MG63 (cell line): ENCODE data around the gene KAT7. TPM values are rescaled to one million over a fixed set of nuclear protein-coding genes. Genes with fewer than 3 reads are reported as not detected.
A peak's percentile ranks its signal among the peaks of the same experiment; 100 is the strongest.
"Not testable (repeated sequence)": the region's sequence is repeated elsewhere in the genome, so short reads cannot be mapped to it uniquely, and the experiment has no call there.

Source experiments
- DNase-seq: peaks from one replicate; pipeline ENCODE4 v3.0.0-alpha.2; 2020
- H3K27me3 ChIP-seq: fragments of 250-450 bp; sonication (Bioruptor Pico); 2 replicates; pipeline ENCODE4 v1.5.1; 2020; ENCODE audit warnings: mild to moderate bottlenecking, moderate library complexity
- H3K36me3 ChIP-seq: fragments of 250-450 bp; sonication (Bioruptor Pico); 2 replicates; pipeline ENCODE4 v1.5.1; 2020; ENCODE audit warnings: mild to moderate bottlenecking, moderate library complexity
- H3K4me3 ChIP-seq: fragments of 250-450 bp; sonication (Bioruptor Pico); 2 replicates; pipeline ENCODE4 v1.5.1; 2020; ENCODE audit warnings: mild to moderate bottlenecking, moderate library complexity
- H3K9me3 ChIP-seq: fragments of 250-450 bp; sonication (Bioruptor Pico); 2 replicates; pipeline ENCODE4 v1.5.1; 2020; ENCODE audit warnings: mild to moderate bottlenecking, moderate library complexity
- total RNA-seq: library from RNA; depleted of rRNA; stranded (reverse); fragments of >200 nt; shearing (Covaris generic); gene quantifications from 2 replicates; pipeline ENCODE4 v1.2.3, GENCODE V29; 2014; ENCODE audit warnings: low replicate concordance

The KAT7 gene
- total RNA-seq, 1 experiment from 2014 or later, result 31.0 TPM

DNA sequence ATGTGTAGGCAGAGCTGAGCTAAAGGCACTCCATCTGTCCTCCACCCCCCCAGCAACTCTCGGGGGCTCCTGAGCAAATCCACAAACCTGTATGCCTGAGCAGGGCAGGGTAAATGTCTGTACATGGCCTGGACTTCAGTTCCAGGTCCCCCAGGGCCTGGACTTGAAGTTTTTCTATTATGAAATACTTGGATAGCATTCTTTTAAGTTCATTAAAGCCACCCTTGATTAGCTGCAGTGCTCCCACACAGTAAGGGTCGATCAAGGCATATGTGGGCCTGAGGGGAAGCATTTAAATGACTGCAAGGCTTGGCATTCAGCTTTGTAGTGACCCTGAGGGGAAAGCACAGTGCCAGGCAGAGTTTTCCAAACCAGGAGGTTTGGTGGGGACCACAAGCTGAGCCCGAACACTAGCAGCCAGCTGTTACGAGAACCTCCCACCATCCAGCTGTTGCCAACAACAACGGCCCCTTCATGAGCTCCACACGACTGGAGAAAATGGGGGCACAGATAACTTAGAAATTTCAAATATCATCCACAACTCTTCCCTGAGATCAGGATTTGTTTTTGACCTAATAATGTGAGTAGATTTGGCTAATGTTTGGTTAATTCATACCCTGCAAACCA, 31.2 kb upstream of the KAT7 start:
- Histone ChIP-seq H3K36me3 (no peaks in the 10 kb centered on the region), H3K9me3 (no peaks in the 10 kb centered on the region), H3K27me3 (peaks cover 5% of the 10 kb centered on the region), H3K4me3 (no peak overlapping the region)
- no peak for DNase-seq

DNA sequence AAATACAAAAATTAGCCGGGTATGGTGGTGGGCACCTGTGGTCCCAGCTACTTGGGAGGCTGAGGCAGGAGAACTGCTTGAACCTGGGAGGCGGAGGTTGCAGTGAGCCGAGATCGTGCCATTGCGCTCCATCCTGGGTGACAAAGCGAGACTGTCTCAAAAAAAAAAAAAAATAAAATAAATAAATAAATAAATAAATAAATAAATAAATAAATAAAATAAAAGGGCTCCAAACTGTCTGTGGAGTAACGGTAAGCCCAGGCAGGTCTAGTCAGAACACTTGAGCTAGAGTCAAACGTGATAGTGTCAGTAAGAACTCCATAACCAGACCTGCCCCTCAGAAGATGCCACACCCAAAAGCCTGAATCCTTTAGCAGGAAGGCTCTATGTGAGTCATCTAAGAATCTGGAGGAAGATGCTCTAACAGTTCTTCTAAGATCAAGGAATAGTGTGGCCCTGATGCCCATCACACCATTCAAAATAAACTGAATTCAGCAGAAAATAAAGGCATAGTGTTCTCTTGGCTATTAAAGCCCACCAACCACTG, 29.9 kb upstream of the KAT7 start:
- not testable (repeated sequence) for H3K9me3 ChIP-seq, H3K4me3 ChIP-seq, H3K36me3 ChIP-seq, DNase-seq
- H3K27me3 ChIP-seq, result peaks cover 18% of the 10 kb centered on the region

DNA sequence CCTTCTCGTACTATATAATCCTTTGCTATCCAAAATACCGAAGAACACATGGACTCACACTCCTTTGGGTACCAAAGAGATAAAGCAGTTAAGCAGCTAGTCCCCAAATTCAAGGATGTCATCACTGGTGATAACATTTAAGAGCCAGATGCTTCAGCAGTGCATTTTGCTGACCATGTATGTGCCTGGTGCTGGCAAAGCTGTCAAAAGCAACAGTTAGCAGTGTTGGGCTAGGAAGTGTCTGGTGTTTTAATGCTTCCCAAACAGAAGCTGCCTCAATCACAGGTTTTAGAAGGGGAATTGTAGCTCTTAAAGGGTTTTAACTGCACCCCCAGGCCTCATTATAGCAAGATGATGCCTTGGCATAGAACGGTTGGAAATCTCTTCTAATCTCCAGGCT, 29.3 kb upstream of the KAT7 start:
- no peak overlapping the region for H3K4me3 ChIP-seq
- peaks cover 18% of the 10 kb centered on the region for H3K27me3 ChIP-seq
- no peaks in the 10 kb centered on the region for H3K9me3 ChIP-seq
- H3K36me3 ChIP-seq, result no peaks in the 10 kb centered on the region
- DNase-seq, result no peak

DNA sequence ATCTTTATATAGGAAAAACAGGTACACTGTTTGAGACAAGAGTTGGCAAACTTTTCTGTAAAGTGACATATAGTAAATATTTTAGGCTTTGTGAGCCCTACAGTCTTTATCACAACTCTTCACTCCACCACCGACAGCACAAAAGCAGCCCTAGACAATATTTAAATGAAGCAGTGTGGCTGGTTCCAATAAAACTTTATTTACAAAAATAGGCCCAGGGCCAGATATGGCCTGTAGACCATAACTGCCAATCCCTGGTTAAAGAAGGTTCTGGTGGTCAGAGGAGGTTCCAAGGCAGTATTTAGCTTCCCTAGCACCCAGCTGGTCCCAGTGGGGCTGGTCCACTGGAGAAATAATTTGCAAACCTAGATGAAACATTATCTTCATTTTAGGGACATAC, 28.2 kb upstream of the KAT7 start:
- Histone ChIP-seq H3K27me3 (peaks cover 19% of the 10 kb centered on the region), H3K9me3 (no peaks in the 10 kb centered on the region)
- DNase-seq, result no peak

DNA sequence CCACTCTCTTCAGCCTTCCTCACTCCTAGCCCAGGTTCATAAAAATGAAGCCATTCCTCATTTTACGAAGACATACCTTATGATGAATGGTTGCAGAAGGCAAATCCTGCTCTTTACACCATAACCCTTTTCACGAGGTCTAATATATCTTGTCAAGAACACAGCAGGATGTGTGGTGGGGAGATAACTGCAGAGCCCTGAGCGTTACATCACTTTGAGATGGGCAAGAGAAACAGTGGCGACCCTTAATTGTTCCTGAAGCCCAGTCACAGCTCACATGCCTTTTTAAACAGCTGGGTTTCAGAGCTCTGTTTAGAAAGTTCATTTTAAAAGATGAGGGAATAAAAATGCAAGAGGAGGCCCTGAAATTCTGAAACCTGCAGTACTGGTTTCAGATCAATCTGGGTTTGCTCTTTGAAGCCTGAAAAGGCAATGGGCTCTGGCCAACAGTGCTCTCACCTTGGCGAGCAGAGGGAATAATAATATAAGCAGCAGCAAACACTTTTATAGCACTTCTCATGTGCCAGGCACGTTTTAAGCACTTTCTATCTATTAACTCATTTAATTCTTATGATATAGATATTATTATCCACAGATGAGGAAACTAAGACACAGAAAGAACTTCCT, 27.4 kb upstream of the KAT7 start:
- H3K9me3 ChIP-seq, result no peaks in the 10 kb centered on the region
- peaks cover 27% of the 10 kb centered on the region for H3K27me3 ChIP-seq
- no peak overlapping the region for H3K4me3 ChIP-seq
- H3K36me3 ChIP-seq, result no peaks in the 10 kb centered on the region
- DNase-seq, result no peak

More for the DNA sequence above, 28.2 kb upstream of the KAT7 start:
- H3K4me3 ChIP-seq, result no peak overlapping the region
- no peaks in the 10 kb centered on the region for H3K36me3 ChIP-seq

DNA sequence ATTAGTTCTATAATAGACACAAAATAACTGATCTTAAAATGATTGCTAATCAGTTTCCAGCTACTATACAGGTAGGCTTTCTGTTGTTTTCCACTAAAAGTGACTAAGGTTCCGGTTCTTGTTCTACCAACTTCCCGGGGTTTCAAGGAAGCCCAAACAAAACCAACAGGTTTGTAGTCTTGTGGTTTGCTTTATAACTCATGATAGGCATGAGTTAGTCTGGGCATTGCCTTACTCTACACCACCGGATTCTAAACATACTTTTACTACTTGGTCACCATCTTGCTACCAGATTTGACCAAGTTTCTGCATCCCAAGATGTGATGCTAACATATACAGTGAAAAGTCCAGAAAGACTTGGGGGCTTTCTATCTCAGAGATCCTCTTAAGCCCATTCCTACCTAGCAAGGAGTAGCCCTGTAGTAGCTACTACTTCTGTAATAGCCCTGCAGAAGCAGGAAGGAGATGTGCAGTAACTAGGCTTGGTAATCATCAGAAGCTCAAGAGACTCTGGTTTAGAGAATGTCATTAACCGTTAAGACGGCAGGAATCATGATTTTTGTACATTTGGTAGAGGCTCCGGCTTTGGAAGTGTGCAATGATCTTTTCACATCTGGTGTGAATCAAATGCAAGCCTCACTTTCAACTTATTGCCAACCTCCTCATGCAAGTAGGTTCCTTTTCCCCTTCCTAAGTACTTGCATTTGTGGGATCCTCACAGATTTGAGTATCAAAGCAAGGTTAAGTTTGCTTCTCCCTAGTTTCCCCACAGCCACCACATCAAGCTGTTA, 26.1 kb upstream of the KAT7 start:
- Histone ChIP-seq H3K9me3 (no peaks in the 10 kb centered on the region), H3K27me3 (peaks cover 37% of the 10 kb centered on the region), H3K36me3 (no peaks in the 10 kb centered on the region), H3K4me3 (no peak overlapping the region)
- no peak for DNase-seq

DNA sequence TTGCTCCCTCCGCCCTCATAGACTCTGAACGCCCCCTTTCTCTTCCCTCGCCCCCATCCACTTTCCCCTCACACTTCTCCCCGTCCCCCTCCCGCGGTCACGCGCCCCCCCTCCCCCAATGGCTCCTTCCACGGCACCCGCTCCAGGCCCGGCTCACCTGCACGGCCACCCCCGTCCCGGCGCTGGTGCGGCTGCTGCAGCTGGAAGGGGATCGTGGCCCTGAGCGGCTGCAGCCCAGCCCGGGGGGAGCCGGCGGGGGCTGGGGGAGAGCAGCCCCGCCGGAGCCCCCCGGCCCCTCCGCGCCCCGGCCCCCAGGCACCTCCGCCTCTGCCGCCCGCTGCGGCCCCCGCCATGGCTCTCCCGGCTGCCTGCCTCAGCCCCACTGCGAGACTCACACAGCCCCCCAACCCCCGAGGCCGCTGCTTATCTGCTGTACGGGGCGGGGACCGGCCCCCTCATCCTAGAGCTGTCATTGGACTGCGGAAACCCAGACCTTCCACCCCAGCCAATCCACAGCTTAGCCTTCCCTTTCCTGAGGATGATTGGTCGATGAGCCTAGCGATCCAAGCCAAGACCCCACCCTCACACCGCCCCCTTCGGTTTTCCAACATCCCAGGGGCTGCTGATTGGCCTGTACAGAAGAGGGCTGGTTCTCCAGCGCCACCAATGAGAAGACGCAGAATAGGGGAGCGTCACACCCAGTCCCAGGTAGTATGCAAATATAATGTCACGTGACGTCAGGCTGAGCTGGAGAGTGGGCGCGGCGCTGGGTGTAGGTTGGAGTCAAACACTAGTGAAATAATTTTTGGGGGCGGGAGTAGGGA, 24.5 kb upstream of the KAT7 start, which contains the start of gene FAM117A:
Gene FAM117A, minus strand, starts transcription at position 397 of the 824 bp plus-strand sequence. Its CDS starts 44 bp downstream, at position 353.
- Histone ChIP-seq H3K4me3 (peak within 1 kb of the TSS; percentile 43), H3K27me3 (peaks cover 37% of the 10 kb centered on the region), H3K9me3 (no peaks in the 10 kb centered on the region), H3K36me3 (no peaks in the 10 kb centered on the region)
- peak; percentile 97 for DNase-seq

DNA sequence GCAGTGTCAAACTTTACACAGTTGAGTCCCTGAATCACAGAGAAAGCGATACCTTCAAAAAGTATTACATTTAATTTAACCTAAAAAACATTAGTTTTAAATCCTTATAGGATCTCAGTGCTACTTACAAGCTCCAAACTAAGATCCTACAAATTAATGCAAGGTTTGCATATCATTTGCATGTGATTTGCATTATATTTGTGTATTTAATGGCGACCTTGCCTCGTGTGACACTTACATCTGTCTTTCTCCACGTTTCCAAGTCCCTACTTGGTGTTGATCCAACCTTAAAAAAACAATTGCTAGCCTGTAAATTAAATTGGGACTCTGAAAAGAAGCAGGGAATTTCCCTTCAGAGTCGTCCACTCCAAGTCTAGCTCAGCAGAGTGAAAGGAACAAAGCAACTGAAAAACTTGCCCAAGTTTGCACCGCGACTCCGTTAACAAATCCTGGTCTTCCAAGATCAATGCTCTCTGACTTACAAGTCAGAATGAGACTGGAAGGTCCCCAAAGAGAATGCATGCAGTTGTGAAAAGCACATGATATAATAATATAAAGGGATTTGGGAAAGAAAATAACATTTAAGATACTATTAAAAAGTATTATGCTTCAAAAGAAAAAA, 23.8 kb upstream of the KAT7 start:
- H3K4me3 ChIP-seq, result peak overlapping the region; percentile 43
- H3K27me3 ChIP-seq, result peaks cover 37% of the 10 kb centered on the region
- DNase-seq, result no peak
- H3K9me3 ChIP-seq, result no peaks in the 10 kb centered on the region
- H3K36me3 ChIP-seq, result no peaks in the 10 kb centered on the region

DNA sequence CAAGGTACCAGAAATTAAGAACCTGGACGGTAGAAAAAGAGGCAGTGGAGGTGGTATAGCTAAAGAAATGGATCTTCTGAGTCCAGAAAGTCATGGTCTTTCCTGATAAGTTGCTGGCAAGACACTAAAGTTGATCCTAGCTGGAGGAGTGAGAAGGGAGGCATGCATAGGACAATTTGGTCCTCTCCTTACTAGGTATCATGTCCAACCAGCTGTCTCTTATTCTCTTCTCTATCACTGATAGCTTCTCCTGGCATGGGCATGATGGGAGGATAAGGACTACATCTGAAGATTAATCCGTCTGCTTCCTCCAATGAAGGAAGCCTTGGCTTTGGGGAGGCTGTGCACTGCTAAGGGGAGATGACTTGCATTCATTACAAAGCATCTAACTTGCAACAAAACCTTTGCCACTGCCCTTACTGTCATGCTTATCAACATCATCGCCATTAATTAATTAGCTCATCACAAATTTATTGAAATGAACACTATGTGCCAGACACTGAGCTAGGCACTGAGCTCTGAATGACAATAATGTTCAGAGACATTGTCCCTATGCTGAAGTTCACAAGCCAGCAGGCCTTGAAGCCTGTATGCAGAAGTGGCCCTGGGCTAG, 21.5 kb upstream of the KAT7 start:
- Histone ChIP-seq H3K27me3 (peaks cover 35% of the 10 kb centered on the region), H3K4me3 (no peak overlapping the region), H3K9me3 (no peaks in the 10 kb centered on the region), H3K36me3 (no peaks in the 10 kb centered on the region)
- no peak for DNase-seq

DNA sequence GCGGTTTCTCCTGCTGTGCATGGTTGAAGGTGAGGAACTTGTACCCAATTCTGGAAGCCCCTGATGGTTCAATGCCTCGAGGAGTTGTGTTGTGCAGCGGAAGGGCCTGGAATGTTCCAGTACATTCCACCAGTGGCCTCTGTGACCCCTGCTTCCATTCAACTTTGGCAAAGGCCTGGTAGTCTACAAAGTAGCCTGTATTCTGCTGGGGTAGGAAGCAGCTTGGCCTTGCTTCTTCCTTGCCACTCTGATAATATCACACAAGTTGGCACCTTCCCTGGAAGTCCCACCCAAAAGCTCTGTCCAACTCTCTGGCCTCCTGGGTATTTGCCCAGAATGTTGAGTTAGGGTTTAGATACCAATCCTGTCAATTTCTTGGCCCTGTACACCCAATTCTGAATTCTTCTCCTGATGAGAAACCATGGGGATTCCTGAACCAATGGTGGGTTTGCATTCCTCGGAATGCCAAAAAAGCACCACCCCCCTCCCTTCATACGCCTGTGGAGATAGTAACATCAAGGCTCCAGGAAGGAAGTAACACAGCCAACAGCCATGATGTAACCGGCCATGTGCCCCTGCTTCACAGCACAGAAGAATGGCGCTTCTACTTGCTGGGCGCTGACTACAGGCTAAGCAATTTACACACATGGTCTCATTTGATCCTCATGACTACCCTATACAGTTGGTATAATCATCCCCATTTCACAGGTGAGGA, 12.8 kb upstream of the KAT7 start:
- DNase-seq, result no peak
- H3K9me3 ChIP-seq, result no peaks in the 10 kb centered on the region
- H3K4me3 ChIP-seq, result no peak overlapping the region
- 0 out of 2 replicates have a peak, but pooled peaks cover 2% of the 10 kb centered on the region for H3K27me3 ChIP-seq
- H3K36me3 ChIP-seq, result no peaks in the 10 kb centered on the region

DNA sequence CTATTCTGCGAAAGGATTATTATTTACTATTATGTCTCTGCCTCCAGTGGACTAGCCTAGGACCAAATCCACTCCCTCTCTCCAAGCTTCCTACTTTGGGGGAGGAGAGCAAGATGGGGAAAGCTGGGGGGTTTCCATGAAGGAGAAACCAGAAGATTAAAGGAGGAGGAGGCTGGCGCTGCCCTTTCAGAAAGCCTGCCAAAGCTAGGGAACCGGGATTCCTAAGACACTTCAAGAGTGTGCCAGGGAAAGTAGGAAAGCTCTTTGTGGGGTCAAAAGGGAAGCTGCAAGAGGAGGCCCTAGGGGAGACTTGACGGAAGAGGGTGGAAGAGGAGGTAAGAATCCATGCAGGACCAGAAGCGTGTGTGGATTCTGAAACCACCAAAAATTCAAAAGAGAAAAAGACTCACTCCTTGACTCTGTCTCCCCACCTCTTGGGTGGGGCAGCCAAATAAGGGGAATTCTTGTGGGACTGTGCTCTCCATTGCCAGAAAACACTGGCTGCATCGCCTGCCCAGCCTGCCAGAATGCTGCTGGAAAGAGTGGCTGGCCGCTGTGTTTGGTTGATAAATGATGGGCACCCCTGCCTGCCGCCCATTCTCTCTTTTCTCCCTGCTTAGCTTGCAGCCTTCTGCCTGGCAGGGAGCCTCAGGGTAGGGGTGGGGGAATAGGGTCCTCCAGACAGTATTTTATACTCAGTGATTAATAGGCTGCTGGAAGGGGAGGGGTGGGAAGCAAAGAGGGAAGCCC, 11.8 kb upstream of the KAT7 start:
- no peak overlapping the region for H3K4me3 ChIP-seq
- H3K9me3 ChIP-seq, result no peaks in the 10 kb centered on the region
- H3K27me3 ChIP-seq, result 0 out of 2 replicates have a peak, but pooled peaks cover 2% of the 10 kb centered on the region
- no peaks in the 10 kb centered on the region for H3K36me3 ChIP-seq
- DNase-seq, result peak; percentile 15

DNA sequence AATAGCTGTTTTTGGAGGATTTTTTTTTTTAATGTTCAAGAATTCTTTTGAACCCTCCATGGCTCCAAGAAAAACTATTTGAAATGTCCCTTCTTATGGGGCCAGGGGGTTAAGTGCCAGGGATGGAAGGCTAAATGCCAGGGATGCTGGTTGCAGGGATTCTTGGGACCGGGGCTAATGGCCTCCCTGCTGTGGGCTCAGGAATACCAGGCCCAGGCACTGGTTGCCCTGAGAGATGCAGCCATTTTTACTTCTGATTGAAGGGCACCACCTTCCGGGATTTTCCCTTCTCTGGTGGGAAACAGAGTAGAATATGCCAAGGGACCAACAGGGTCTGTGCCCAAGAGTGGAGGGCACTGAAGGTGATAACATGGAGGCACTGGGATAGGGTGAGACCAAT, 10.9 kb upstream of the KAT7 start:
- Histone ChIP-seq H3K4me3 (no peak overlapping the region), H3K9me3 (no peaks in the 10 kb centered on the region), H3K27me3 (no peaks in the 10 kb centered on the region), H3K36me3 (no peaks in the 10 kb centered on the region)
- no peak for DNase-seq

DNA sequence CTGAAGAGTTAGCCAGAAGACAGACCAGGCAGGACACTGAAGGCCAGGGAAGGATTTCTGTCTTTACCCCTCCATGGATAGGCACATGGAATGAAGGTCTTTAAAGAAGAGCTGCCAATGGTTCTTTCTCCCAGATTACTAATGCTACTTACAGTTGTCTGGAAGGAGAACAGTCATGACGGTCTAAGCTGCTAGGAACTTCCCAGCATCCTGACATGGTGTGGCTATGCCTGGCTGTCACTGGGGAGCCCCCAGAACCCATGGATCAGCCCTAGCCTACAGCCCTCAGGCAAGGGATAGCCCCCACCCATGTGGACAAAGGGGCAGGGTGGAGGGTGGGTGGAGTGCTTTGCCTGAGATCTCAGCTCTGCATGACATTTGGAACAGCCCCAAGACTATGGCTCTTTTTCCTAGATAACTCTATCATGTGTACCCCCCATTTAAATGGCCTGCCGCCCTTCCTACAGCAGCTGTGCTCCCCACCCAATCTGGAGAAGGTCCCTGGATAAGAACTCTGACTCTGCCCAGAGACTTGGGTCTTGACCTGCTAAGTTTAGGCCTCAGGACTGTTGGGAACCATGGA, 9.2 kb upstream of the KAT7 start:
- no peak for DNase-seq
- no peak overlapping the region for H3K4me3 ChIP-seq

DNA sequence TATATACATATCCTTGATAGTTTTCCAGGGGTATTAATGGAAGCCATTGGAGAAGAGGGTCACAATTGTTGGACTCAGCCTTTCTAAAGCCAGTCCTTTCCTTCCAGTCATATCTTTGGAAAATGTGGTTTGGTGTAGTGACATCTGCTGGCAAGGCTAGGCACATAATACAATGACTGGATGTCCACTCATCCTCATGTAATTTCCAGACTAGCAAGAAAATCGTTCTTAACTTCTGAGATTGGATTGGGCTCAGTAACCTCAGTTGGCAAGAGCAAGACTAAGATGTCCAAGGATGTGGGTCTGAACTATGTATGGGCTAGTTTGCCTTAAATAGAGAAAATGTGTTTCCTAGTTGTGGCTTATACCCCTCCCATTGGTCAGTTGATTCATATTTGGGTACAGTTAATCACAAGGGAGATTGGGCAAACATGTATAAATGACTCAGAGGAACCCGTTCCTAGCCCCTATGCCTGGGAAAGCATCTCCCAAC, 8.7 kb upstream of the KAT7 start:
- Histone ChIP-seq H3K36me3 (no peaks in the 10 kb centered on the region), H3K4me3 (no peak overlapping the region), H3K9me3 (no peaks in the 10 kb centered on the region), H3K27me3 (no peaks in the 10 kb centered on the region)
- peak; percentile 44 for DNase-seq

More for the DNA sequence above, 9.2 kb upstream of the KAT7 start:
- no peaks in the 10 kb centered on the region for H3K27me3 ChIP-seq
- no peaks in the 10 kb centered on the region for H3K36me3 ChIP-seq
- no peaks in the 10 kb centered on the region for H3K9me3 ChIP-seq
